AG04450 (cell line): ENCODE data around the gene CLEC14A. TPM values are rescaled to one million over a fixed set of nuclear protein-coding genes. Genes with fewer than 3 reads are reported as not detected.

Source experiments
- CTCF ChIA-PET: fragments of 300-600, 350-600 bp; formaldehyde crosslinking; extraction: SDS; loops from one replicate; lab custom pipeline; 2022; ENCODE audit warnings: antibody characterized with exemption, inconsistent platforms; lab: Charles Lee
- POLR2A ChIA-PET: fragments of 350-600 bp; formaldehyde crosslinking; extraction: SDS; loops from one replicate; lab custom pipeline; 2021; ENCODE audit warnings: antibody characterized with exemption, inconsistent platforms; lab: Yijun Ruan, JAX
- DNase-seq: peaks from one replicate; pipeline ENCODE4 v3.0.0-alpha.2; 2011; ENCODE audit warnings: low read depth, low spot score
- H3K27ac ChIP-seq: one replicate; pipeline ENCODE4 v1.5.1; 2012; ENCODE audit warnings: low read depth, low read length, control low read depth
- H3K27me3 ChIP-seq: one replicate; pipeline ENCODE4 v1.6.0; 2012; ENCODE audit warnings: low read length; ENCODE audit not compliant: control insufficient read depth, insufficient read depth
- H3K4me3 ChIP-seq: 2 replicates; pipeline ENCODE4 v1.5.1; 2011; ENCODE audit warnings: mild to moderate bottlenecking, low read depth, low read length, control low read depth
- H3K9me3 ChIP-seq: 2 replicates; pipeline ENCODE4 v1.5.1; 2012; ENCODE audit warnings: low read length; ENCODE audit not compliant: control insufficient read depth, insufficient read depth
- polyA plus RNA-seq: library from polyadenylated mRNA; depleted of rRNA; stranded (reverse); fragments of >200 nt; gene quantifications from 2 replicates; pipeline ENCODE4 v1.2.3, GENCODE V29; 2011
- TF ChIP-seq, protein P1 (sequence below): IDR thresholded peaks from 2 replicates; pipeline ENCODE4 v1.5.1; 2011; ENCODE audit warnings: low read depth, low read length, control low read depth, inconsistent platforms

Gene CLEC14A
- polyA plus RNA-seq, 1 experiment = 0.25 TPM

DNA sequence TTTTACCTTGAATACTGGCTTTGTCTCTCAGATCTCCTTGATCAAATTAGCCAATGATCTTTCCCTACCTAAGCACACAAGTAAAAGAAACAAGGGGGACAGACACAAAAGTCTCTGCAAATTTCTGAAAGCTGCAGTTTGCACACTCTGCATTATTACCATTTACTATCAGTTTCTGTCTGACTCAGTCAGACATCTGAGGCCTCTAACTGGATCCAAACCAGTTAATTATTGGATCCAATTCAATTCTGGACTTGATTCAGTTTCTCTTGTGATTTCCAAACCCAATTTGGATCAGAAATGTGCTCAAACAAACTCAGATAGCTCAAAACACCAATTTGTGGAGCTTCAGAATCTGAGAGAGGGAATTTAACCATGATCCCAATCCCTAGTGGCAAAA, 31.6 kb downstream of the CLEC14A start:
- H3K27ac ChIP-seq = no peak overlapping the region
- H3K9me3 ChIP-seq = no peaks in the 10 kb centered on the region
- no peaks in the 10 kb centered on the region for H3K27me3 ChIP-seq
- POLR2A ChIA-PET = no interaction called here
- TF ChIP-seq, protein P1, sequence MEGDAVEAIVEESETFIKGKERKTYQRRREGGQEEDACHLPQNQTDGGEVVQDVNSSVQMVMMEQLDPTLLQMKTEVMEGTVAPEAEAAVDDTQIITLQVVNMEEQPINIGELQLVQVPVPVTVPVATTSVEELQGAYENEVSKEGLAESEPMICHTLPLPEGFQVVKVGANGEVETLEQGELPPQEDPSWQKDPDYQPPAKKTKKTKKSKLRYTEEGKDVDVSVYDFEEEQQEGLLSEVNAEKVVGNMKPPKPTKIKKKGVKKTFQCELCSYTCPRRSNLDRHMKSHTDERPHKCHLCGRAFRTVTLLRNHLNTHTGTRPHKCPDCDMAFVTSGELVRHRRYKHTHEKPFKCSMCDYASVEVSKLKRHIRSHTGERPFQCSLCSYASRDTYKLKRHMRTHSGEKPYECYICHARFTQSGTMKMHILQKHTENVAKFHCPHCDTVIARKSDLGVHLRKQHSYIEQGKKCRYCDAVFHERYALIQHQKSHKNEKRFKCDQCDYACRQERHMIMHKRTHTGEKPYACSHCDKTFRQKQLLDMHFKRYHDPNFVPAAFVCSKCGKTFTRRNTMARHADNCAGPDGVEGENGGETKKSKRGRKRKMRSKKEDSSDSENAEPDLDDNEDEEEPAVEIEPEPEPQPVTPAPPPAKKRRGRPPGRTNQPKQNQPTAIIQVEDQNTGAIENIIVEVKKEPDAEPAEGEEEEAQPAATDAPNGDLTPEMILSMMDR = no peak
- no peak overlapping the region for H3K4me3 ChIP-seq
- CTCF ChIA-PET = interaction anchor here (0.7 kb wide), 1 partner anchor 390 kb away, joined by 4 read pairs; no protein-coding TSS in a partner anchor
- no peak for DNase-seq

DNA sequence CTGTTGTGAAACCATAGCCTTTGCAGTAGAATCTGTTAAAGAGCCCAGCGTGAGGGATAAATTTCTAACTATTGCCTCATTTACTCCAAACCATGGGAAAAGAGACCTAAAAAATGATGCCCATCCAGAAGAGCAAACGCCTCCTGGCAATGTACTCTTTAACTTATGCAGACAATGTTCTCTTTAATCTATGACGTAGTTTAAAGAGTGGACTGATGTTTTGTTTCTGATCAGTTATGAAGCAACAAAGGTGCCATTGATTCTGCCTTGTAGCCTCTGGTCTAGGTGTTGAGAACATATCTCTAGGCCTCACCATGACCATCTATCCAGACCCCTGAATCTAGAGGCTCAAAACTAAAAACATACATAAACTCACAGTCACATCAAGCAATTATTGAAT, 34.8 kb downstream of the CLEC14A start:
- ChIA-PET CTCF (interaction anchor here (1.8 kb wide), 1 partner anchor 10 kb away, joined by 7 read pairs; no protein-coding TSS in a partner anchor), POLR2A (no interaction called here)
- Histone ChIP-seq H3K27ac (no peak overlapping the region), H3K4me3 (no peak overlapping the region), H3K9me3 (no peaks in the 10 kb centered on the region), H3K27me3 (no peaks in the 10 kb centered on the region)
- TF ChIP-seq, protein P1 = no peak
- DNase-seq = no peak

DNA sequence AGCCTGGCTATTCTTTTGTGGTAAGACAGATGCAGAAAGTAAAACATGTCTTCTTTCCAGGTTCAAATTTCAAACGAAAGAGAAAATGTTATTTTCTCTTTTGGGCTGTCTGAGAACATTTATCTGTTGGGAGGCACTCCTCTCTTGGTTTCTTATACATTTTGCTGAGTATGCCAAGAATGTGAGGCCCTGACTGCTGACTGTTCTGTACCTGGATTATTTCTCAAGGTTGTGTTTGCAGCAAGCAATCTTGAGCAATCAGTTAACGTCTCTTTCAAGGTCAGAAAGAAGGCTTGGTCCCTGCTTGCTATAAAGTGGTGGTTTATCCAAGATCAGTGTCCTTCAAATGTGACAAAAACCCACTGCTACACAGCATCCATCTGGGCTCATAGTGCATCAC, 38.3 kb downstream of the CLEC14A start:
- TF ChIP-seq, protein P1 = no peak
- ChIA-PET CTCF (interaction anchor here (0.7 to 1.3 kb wide), 2 partner anchors 17 to 650 kb away, joined by 3 read pairs; no protein-coding TSS in a partner anchor), POLR2A (no interaction called here)
- Histone ChIP-seq H3K27me3 (no peaks in the 10 kb centered on the region), H3K4me3 (no peak overlapping the region), H3K9me3 (no peaks in the 10 kb centered on the region), H3K27ac (no peak overlapping the region)
- no peak for DNase-seq

DNA sequence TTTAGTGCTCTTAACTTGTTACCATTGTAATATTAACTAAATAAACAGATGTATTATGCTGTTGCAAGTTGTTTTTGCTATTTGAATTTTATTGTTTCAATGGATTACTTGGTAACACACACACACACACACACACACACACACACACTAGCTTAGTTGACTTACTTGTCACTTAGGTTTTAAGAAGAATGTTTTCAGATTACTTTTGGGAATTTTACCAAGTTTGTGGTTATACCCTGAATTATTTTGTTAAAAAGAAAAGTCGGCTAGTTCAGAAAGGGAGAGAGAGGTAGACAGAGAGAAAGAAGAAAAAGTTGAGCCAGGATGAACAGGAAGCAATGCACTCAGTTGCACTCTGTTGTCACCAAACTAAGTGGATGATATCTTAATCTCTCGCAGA, 42.9 kb downstream of the CLEC14A start:
- POLR2A ChIA-PET = no interaction called here
- Histone ChIP-seq H3K27ac (no peak overlapping the region), H3K27me3 (peaks cover 3% of the 10 kb centered on the region), H3K9me3 (no peaks in the 10 kb centered on the region; the same call in 1 of the 2 replicates), H3K4me3 (no peak overlapping the region)
- TF ChIP-seq, protein P1 = no peak
- DNase-seq = no peak
- CTCF ChIA-PET = no interaction called here

DNA sequence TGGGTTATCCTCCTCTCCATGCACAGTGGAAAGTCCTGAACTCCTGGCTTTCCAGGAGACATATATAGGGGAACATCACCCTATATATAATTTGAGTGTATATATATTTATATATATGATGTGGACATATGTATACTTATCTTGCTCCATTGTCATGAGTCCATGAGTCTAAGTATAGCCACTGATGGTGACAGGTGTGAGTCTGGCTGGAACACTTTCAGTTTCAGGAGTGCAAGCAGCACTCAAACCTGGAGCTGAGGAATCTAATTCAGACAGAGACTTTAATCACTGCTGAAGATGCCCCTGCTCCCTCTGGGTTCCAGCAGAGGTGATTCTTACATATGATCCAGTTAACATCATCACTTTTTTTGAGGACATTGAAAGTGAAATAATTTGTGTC, 43.8 kb downstream of the CLEC14A start:
- no peak overlapping the region for H3K4me3 ChIP-seq
- POLR2A ChIA-PET = no interaction called here
- H3K9me3 ChIP-seq = no peaks in the 10 kb centered on the region; the same call in 1 of the 2 replicates

More for the DNA sequence above, 43.8 kb downstream of the CLEC14A start:
- DNase-seq = no peak
- Histone ChIP-seq H3K27ac (no peak overlapping the region), H3K27me3 (peaks cover 3% of the 10 kb centered on the region)
- TF ChIP-seq, protein P1 = no peak
- CTCF ChIA-PET = no interaction called here
